Left forelimb (tissue), 1 donor: ENCODE results near the gene HS6ST2.

Experiments used
- DNase-seq: peaks from one replicate; pipeline ENCODE4 v3.0.0-alpha.2; 2018; ENCODE audit warnings: low spot score

Gene HS6ST2

DNA sequence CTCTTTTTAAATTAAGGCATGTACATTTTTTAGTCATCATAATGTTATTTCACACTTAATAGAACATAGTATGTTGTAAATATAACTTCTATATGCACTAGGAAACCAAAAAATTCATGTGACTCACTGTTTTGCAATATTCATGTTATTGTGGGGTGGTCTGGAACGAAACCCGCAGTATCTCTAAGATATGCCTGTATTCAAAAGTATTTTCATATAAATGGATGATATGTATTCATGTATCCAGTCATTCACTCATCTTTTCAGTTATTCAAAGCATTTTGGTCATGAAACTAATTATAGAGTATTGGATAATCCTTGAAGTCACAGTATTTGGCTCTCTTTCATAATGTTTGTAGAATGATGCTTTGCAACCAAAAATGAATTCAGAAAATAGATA lies 168.1 kb downstream of the HS6ST2 start:
- DNase-seq: no peak

DNA sequence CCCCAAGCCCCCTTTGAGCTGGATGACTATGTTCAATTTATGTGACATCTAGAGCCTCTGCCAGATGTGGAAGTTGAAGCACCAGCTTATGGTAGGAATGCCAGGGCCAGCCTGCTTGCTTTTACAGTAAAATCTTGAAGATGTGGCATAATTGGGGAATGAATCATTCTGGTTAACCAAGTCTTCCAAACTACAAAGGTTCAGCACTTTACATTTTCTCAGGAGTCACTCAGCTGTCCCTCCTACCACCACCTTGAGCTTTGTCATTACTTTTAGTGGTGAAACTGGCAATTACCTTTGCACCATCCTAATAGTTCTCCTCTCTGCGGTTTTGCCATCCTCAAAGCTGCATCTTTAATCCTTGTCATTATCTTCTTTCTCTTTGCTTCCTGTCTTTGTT lies 172.2 kb downstream of the HS6ST2 start:
- DNase-seq: no peak

DNA sequence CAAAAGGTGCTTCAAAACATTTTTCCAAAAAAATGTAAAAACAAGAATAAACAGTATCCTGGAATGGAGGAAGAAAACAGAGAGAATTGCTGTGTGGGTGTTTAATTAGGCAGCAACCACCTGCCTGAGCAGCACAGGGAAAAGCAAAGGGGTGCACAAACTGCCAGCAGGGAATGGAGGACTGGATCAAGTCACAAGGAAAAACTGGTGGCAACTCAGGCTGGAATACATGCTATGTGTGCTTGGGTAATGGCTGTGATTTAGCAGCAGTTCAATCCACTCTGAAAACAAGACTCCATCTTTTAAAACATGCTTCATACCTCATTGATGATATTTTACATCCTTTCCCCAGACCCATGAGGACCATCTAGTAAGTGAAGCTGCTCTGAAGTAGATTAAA lies 179.5 kb downstream of the HS6ST2 start:
- DNase-seq: no peak

DNA sequence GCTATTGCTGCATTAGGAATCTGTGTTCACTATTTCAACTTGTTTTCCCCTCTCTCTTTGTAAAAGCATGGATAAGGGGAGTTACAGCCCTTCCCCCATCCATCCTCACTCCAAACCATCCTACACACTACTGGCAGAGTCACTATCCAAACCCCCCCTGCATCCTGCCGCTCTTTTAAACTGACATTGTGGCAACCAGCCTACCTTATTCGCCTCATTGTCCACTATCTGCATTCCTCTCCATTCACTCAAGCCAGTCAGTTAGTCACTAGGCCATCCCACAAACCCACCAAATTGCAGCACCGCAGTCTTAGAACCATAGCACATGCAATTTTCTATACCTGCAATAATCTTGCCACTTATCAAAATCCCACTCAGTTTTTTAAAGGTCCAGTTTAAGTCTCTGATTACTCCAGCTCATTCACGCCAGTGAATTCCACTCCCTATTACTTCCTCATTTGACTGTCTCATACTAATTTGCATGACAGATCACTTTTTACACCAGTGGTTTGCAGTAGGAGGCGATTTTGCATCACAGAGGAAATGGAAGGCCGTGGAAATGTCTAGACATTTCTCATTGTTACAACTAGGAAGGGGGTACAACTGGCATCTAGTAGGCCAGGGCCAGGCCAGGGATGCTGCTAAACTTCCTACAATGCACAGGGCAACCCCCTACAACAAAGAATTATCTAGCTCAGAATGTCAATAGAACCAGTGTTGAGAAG lies 181.8 kb downstream of the HS6ST2 start:
- DNase-seq: no peak

DNA sequence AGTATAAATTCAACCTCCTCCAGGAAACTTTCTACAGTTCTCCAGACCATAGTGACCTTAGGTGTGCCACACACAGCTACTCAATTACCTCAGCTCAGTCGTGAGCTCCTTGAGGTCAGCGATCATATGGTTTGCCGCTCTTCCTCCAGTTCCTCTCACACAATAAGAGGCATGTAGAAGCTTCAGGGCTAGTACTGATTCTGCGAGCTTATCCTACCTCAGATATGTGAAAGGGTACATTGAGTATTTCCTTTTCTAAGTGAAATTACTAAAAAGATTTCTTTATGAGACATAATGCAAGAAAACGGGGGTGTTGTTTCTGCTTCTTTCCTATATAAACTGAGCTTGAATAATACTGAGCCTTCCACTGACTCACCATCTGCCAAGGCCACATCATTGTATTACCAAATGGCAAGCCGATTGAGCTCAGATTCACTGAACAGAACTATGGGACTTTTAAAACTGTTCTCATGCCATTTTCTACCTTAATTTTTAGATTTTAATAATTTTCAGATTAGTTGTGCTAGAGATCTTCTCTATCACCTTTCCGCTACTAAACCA lies 183.1 kb downstream of the HS6ST2 start:
- DNase-seq: no peak

DNA sequence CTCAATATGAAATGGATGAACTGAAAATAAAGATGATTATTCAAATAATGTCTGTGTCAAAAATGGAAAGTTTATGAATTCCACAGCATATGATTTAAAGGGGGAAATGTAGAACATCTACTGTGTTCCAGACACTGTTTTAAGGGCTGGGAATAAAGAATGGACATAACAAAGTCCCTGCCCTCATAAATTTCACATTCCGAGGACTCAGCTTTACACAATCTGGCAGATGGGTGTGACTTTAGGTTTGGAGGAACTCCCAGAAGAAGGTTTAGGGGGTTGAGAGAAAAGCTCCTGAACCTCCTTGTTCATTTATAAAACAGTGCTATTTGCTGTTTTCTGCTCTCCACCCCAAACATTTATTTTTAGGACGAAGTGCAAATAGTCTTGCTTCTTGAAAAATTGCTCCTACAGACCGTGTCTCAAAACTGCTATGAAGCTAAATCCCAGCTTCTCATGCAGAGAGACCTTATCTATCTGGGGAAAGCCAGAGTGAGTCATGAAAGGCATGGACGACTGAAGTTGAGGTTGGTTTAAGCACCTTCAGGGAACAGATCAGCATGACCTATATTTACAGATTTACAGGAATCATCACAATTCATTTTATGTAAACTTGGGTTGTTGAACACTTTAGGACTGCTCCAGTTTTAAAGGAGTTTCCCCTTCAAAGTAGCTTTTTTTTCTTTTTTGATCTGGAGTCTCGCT lies 184.3 kb downstream of the HS6ST2 start:
- no peak for DNase-seq

DNA sequence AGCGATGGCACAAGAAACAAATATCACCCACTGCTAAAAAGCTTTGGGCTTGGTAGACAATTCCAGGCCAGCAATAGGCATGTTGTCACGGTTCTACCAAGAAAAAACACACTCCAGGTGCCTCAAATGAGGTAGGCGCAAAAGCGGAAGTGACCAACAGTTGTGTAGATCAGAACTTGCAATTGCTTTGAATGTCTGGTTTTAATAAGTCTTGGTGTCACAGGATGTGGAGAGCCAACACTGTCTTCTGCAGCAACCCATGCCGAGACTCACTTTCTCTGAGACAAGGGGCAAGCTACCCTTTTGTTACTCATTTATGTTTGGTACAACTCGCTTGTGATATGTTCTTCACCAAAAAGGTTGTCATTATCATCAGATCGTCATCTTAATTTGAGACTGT lies 188.8 kb downstream of the HS6ST2 start:
- DNase-seq: no peak

DNA sequence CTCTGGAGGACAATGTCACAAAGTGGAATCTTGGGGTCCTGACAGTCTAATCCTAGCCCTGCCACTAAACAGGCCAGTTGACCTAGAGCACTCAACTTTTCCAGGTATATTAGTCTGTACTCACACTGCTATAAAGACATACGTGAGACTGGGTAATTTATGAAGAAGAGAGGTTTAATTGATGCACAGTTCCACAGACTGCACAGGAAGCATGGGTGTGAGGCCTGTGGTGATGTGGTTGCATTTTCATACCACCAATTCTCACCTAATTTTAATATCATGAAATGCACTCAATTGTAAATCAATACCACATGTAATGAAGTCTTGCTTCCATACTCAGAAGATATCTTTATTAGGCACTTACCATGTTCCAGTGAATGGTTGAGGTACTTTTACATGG lies 192.0 kb downstream of the HS6ST2 start:
- no peak for DNase-seq

DNA sequence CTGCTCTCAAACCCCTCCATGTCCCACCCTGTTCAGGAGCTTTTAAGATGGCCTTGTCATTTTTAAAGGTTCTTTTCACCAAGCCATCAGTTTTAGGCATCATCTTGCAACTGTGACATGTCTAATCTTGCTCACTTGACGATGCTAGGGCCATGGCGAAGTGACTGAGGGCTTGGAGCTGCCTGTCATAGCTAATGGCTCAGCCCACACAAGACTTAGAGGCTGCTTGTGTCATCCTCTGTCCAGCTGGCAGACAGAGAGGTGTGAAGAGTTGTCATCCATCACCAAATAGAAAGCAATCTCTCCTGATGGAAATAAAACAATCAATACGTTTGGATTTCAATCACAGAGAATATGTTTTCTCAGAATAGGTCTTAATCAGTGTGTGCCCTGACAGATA lies 194.9 kb downstream of the HS6ST2 start:
- no peak for DNase-seq

DNA sequence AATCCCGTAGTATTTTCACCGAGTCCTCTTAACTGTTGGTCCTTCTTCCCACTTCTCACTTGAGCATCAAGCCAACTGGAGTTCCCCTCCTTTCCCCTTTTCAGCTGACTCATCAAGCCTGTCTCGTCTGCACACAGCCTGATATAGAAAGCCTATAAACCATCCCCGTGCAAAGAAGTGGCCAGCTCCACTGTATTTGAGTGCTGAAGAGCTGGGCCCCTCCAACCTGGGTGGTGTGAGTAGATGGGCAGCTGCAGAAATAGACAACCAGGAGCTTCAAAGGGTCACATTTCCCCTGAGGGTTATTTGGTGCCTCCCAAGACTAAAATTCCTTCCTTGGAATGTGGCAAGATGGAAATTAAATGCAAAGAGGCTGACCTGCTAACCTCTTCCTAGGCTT lies 199.7 kb downstream of the HS6ST2 start:
- no peak for DNase-seq

DNA sequence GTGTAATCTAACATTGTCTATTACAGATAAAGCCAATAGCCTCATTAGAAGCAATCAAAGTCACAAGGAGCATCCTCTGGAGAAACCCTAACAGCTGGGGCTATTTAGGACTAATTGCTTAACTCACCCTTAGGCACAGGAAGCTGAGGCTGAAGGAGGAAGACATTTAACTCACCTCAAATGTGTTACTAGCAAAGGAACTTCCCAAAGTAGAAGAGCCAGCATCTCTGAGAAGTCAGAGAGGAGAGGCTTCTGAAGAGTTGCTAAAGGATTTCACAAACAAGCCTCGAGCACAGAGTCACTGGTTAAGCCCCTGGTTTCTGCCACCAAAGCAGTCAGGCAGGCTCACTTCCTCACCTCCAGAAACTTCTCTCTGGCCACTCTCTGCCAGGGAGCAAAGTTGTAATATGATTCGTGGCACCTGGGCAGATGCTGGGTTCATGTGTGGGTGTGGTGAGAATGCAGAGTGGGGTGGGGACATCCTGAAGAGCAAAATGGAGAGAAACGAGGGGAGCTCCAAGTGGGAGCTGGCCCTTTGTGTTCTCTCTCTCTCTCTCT lies 201.3 kb downstream of the HS6ST2 start:
- DNase-seq: no peak

DNA sequence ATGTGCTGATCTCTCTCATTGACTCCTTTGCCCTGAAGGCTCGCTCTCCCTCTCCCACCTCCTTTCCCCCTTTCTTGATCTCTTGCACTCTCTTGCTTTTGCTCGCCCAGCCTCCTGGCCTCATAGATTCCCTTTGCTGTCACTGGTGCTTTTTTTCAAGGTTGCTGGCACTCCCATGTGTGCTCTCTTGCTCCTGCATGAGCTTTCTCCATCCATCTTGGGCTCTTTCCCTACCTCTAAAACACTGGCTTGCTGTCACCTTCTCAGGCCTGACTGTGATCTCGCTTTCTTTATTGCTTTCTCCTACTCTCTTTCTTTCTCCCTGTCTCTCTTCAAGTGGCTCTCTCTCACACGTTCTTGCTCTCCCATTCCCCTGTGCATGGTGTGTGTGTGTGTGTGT lies 202.0 kb downstream of the HS6ST2 start:
- no peak for DNase-seq

DNA sequence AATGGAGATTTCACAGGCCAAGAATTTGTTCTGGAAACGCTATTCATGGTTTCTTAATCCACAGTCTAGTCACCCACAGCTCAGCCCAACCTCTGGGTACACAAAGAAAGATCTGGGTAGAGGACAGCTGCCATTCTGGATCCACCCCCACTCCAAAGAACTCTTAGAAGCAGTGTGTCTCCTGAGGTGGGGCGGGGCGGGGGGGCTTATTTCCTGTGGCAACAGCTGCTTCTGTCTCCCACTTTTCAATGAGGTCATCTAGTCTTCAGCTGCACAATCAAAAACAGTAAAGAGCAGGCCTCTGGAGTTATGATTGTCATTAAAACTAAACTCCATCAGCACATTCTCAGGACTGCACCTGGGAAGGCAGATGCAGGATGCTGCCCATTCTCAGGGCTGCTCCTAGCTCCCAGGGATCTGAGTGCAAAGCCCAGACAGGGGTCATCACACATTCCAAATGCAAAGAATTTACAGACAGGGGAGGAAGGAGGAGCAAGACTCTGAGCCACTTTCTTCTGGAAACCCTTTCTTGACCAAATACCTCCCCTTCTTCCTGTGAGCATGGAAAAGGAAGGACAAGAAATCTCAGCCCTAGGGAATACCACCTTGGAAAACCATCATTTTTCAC lies 207.3 kb downstream of the HS6ST2 start:
- DNase-seq: peak; percentile 66

DNA sequence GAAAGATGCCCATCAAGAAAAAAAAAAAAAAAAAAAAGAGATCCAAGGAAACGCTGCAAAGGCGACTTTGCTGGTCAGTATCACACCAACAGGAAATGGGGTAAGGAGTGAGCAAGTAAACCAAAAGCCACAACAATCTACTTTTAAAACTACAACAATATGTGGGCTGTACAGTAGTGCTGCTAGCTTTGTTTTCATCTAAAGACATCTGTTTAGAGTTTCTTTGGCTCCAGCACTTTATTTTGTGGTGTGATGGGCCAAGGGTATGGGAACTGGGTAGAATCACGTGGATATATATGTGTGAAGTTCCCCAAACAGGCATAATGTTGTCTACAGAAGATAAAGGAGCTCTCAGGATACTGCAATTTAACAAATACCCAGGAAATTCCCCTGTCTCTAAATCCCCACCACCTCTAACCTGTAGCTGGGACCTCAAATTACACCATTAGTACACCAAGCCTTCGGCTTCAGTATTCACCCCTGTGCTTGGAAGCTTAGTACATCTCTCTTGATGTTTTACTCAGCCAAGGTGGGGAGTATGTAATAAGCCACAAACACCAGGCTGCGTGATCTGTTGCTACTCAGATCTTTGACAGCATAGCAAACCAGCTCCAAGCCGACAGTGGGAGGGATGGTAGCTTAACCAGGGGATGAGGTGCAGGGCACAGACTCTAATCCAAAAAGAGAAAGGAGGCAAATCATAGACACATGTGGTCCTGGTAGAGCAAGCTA lies 207.9 kb downstream of the HS6ST2 start:
- no peak for DNase-seq

DNA sequence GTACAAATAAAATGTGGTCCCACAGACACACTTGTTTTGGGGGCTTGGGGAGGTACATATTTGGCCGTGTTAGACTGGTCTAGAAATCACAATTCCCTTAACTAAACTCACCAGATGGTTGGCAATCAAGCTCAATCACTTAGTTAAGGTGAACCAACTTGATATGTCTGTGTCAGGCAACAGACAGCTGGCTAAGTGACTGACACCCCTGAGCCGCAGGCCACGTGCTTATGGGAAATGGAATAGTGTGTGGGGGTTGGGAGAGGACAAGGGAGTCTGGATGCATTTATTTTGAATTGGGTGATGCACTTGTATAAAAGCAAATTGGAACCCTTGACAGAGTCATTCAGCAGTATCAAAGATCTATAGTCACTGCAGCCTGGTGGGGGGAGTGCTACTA lies 209.0 kb downstream of the HS6ST2 start:
- no peak for DNase-seq

DNA sequence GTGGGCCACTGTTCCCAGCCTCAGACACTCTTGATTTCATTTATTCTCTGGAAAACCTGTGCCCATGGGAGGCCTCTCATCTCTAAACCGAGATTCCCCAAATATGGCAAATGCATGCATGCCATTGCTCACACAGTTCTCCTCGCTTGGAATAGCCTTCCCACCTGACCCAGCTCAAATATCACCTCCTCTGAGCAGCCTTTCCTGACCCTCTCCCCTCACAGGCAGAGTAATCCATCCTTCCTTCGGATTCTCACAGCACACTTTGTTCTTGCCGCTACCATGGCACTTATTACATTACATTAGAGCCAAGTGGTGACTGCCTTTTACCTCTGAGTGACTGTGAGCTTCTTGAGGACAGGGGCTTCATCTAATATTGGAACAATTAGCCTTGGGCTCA lies 209.5 kb downstream of the HS6ST2 start:
- no peak for DNase-seq

DNA sequence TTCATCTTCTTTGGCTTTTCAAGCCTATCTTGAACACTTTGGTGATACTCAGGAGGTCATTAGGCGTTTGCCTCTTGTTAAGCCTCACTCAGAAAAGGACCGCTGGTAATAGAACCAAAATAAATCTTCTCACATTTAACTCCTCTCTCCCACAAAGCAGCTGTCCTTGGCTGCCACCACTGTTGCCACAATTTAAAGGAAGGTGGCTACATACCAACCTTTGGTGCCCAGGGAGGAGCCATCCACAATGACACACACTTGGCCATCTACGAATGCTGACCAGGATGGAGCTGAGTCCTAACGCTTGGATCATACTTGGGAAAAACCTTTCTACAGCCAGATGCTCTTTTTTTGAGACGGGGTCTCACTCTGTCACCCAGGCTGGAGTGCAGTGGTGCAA lies 210.2 kb downstream of the HS6ST2 start:
- no peak for DNase-seq

DNA sequence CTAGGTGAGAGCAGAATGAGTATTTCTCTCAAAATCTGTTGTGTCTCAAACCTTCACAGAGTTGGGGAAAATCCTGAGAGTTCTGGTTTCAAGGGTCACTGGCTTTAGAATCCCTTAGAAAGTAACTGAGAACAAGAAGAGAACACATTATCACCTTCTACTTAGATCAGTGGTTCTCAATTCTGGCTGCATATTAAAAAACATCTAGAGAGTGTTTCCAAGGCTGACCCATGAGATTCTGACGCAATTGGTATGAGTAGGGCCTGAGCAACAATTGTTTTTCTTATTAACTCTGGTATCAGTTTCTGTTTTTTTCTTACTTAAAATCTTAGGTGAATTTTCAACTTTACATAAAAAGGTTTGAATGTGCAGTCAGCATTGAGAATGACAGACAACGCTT lies 212.8 kb downstream of the HS6ST2 start:
- DNase-seq: no peak

DNA sequence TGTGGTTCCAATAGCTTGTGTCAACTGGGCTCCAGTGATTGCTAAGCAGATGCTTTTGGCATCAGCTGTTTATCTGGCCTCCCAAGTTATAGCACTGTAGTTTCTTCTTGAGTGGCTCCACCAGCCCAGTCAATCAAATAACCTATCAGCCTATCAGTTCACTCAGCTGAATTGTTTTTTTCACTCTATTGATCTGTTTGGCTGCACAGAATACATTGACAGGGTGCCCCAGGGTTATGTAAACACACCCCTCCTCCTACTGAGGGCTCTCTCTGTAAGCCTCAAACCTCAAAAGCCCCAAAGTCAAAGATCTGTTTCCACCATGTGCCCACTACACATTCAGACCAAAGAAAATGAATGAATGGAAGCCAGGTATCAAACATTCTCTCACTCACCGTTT lies 214.0 kb downstream of the HS6ST2 start:
- DNase-seq: no peak

DNA sequence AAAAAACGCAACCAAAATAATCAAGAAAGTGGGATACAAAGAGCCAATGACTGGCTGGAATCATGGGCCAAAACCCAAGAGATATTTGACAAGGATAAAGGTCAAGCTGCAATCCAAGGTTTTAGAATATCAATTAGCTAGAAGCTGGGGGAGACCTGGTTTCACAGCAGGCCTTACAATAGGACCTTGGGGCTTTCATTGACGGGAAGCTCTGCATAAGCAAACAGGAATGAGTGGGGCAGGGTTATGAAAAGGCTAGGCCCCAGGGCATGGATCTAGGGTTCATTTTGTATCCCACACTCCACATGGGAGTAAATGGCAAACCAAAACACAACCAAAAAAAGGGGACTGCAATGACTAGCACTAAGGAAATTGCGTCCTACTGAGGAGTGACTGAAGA lies 215.3 kb downstream of the HS6ST2 start:
- DNase-seq: no peak

DNA sequence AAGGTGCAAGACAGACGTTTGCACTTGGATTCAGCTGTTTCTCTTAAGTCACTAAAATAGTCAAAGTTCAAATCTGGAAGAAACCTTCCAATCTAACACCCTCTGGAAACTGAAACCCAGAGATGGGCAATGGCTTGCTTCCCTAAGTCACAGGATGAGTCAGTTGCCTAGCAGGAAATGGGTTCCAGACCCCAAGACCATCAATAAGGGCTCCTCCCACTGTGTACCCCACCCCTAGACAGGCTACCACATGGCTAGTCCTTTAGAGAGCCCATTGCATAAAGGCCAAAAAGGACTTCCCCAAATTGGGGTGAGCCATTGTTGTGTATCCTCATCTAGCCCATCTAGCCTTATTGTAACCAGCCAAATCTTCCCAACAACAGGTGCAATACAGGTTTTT lies 216.2 kb downstream of the HS6ST2 start:
- no peak for DNase-seq

DNA sequence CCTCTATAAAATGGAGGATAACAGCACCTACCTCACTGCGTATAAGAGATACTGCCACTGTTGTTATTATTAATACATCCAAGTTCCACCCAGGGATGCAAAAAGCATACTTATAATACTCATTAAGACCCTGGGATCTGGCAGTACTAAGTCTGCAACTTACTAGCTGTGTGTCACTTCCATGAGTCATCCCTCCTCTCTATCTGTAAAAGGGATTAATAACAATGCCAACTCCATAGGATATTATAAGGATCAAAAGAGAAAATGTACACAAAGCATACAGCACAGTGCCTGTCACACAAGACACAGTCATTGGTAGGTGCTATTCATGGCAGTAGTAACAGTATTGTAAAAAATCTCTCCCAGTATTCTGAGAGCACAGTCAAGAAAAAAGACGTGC lies 216.7 kb downstream of the HS6ST2 start:
- no peak for DNase-seq
